OCI-LY1 (cell line): Measurements from ENCODE around the gene FKBP1A.

ENCODE experiments used
- H2AFZ ChIP-seq: fragments of 200-600 bp; sonication (generic), shearing (Covaris generic); 2 replicates; pipeline ENCODE4 v1.6.0; 2014; ENCODE audit warnings: antibody characterized with exemption, mild to moderate bottlenecking, low read length
- H3F3A ChIP-seq: fragments of 200-600 bp; sonication (generic), shearing (Covaris generic); 2 replicates; pipeline ENCODE4 v1.6.0; 2014; ENCODE audit warnings: mild to moderate bottlenecking, antibody characterized with exemption, low read length, moderate library complexity; ENCODE audit not compliant: insufficient read depth
- H3K27ac ChIP-seq: fragments of 200-600 bp; sonication (generic); 2 replicates; pipeline ENCODE4 v1.5.1; 2014; ENCODE audit warnings: low read length, mixed run types, mild to moderate bottlenecking, low read depth; ENCODE audit not compliant: poor library complexity, severe bottlenecking
- H3K27me3 ChIP-seq: fragments of 200-600 bp; sonication (generic); 2 replicates; pipeline ENCODE4 v1.6.0; 2014; ENCODE audit warnings: antibody characterized with exemption, mild to moderate bottlenecking, low read length, moderate library complexity; ENCODE audit not compliant: insufficient read depth
- H3K36me3 ChIP-seq: fragments of 200-600 bp; sonication (generic); 2 replicates; pipeline ENCODE4 v1.6.1; 2014; ENCODE audit warnings: mild to moderate bottlenecking, antibody characterized with exemption, low read length, moderate library complexity, mixed read lengths; ENCODE audit not compliant: insufficient read depth
- H3K4me1 ChIP-seq: fragments of 200-600 bp; sonication (generic); 2 replicates; pipeline ENCODE4 v1.5.1; 2014; ENCODE audit warnings: mild to moderate bottlenecking, low read length, moderate library complexity; ENCODE audit not compliant: insufficient read depth, severe bottlenecking
- H3K4me2 ChIP-seq: fragments of 200-600 bp; sonication (generic), shearing (Covaris generic); 2 replicates; pipeline ENCODE4 v1.6.1; 2014; ENCODE audit warnings: low read length
- H3K4me3 ChIP-seq: fragments of 200-600 bp; sonication (generic); 2 replicates; pipeline ENCODE4 v1.5.1; 2014; ENCODE audit warnings: low read length, low read depth, mild to moderate bottlenecking, mixed read lengths; ENCODE audit not compliant: poor library complexity, severe bottlenecking
- H3K79me2 ChIP-seq: fragments of 200-600 bp; shearing (Covaris generic); 2 replicates; pipeline ENCODE4 v1.6.1; 2016; ENCODE audit warnings: mixed run types, low read length, mixed read lengths; ENCODE audit not compliant: insufficient read depth
- H3K9ac ChIP-seq: fragments of 200-600 bp; sonication (generic), shearing (Covaris generic); 2 replicates; pipeline ENCODE4 v1.6.1; 2014; ENCODE audit warnings: mild to moderate bottlenecking, low read length, mixed read lengths
- H3K9me2 ChIP-seq: fragments of 200-600 bp; sonication (generic), shearing (Covaris generic); 2 replicates; pipeline ENCODE4 v1.6.1; 2014; ENCODE audit warnings: low read depth, mild to moderate bottlenecking, low read length, mixed read lengths
- H3K9me3 ChIP-seq: fragments of 200-600 bp; shearing (Covaris generic); 2 replicates; pipeline ENCODE4 v1.6.1; 2014; ENCODE audit warnings: low read length, mixed read lengths
- H4K20me1 ChIP-seq: fragments of 200-600 bp; sonication (generic), shearing (Covaris generic); 2 replicates; pipeline ENCODE4 v1.6.0; 2016; ENCODE audit warnings: mild to moderate bottlenecking, low read length; ENCODE audit not compliant: insufficient read depth
- EZH2 ChIP-seq: fragments of 200-600 bp; sonication (generic), shearing (Covaris generic); IDR thresholded peaks from 2 replicates; pipeline ENCODE4 v1.8.0; 2017; ENCODE audit warnings: borderline replicate concordance, mixed run types, mild to moderate bottlenecking, antibody characterized with exemption, low read length, moderate library complexity, mixed read lengths
- TF ChIP-seq, protein P1 (sequence below): fragments of 200-600 bp; sonication (generic), shearing (Covaris generic); IDR thresholded peaks from 2 replicates; pipeline ENCODE4 v1.5.1; 2017; ENCODE audit warnings: mild to moderate bottlenecking, antibody characterized with exemption, low read length, moderate library complexity, mixed read lengths

FKBP1A gene

DNA sequence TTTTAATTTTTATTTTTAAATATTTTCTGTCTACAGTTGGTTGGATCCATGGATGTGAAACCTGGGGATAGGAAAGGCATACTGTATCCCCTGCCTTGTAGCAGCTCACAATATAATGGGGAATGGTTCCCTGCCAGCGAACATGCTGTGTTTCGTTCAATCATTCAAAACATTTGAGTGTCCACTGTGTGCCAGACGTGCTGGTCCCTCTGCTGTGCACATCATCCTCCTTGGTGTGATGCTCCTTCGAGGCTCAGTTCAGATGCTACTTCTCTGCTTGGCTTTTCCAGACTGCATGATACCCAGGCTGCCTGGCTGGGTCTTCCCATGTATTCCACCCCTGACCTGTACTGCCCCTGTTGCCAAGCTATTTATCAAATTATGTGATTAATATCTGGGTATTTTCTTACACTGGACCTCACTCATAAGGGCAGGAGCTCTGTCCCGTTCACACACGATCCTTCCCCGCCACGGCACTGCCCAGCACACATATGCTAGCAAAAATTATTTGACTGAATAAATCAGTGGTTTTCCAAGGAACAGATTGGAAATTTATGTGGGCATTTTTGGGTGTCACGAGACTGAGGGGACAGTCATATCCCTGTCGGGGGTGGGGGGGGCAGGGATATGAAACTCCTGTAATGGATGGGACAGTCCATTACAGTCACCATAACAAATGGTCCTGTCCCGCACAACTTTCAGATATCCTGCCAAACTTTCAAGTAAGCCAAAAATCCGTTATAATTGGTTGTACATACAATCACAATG lies 68.8 kb downstream of the FKBP1A start:
- H3K36me3 ChIP-seq: no peaks in the 10 kb centered on the region
- no peak overlapping the region for H3K9ac ChIP-seq
- no peak for TF ChIP-seq EZH2
- TF ChIP-seq, protein P1, sequence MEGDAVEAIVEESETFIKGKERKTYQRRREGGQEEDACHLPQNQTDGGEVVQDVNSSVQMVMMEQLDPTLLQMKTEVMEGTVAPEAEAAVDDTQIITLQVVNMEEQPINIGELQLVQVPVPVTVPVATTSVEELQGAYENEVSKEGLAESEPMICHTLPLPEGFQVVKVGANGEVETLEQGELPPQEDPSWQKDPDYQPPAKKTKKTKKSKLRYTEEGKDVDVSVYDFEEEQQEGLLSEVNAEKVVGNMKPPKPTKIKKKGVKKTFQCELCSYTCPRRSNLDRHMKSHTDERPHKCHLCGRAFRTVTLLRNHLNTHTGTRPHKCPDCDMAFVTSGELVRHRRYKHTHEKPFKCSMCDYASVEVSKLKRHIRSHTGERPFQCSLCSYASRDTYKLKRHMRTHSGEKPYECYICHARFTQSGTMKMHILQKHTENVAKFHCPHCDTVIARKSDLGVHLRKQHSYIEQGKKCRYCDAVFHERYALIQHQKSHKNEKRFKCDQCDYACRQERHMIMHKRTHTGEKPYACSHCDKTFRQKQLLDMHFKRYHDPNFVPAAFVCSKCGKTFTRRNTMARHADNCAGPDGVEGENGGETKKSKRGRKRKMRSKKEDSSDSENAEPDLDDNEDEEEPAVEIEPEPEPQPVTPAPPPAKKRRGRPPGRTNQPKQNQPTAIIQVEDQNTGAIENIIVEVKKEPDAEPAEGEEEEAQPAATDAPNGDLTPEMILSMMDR: no peak
- H3K9me2 ChIP-seq: no peaks in the 10 kb centered on the region
- H3K4me1 ChIP-seq: peaks cover 42% of the 10 kb centered on the region
- H4K20me1 ChIP-seq: no peaks in the 10 kb centered on the region
- no peaks in the 10 kb centered on the region for H3F3A ChIP-seq
- H3K4me2 ChIP-seq: peak overlapping the region; percentile 88
- peaks cover 21% of the 10 kb centered on the region for H3K79me2 ChIP-seq
- no peak overlapping the region for H3K27ac ChIP-seq
- no peak overlapping the region for H2AFZ ChIP-seq
- H3K9me3 ChIP-seq: no peaks in the 10 kb centered on the region
- no peaks in the 10 kb centered on the region for H3K27me3 ChIP-seq
- H3K4me3 ChIP-seq: peak overlapping the region; percentile 100

DNA sequence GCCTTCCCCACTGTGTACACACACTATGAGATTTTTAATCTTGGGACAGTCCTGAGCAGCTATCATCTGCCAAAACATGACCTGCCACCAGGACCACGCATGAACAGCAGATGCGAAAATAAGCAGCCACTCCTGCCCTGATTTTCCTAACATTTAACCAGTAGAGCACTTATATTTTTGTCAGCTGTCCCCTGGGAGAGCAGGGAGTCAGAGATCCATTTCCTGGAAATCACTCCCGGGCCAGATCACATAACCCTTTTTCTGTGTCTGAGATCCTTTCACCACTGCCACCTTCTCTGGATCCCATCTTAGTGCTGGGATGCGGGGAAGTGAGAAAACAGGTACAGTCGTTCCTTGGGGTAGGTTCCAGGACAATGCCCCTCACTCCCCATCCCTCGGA lies 69.6 kb downstream of the FKBP1A start:
- Histone ChIP-seq H3F3A (no peaks in the 10 kb centered on the region), H3K9ac (no peak overlapping the region), H2AFZ (no peak overlapping the region), H3K4me1 (peaks cover 35% of the 10 kb centered on the region), H3K9me3 (no peaks in the 10 kb centered on the region), H3K4me3 (no peak overlapping the region), H3K9me2 (no peaks in the 10 kb centered on the region), H3K36me3 (no peaks in the 10 kb centered on the region), H3K4me2 (no peak overlapping the region), H4K20me1 (no peaks in the 10 kb centered on the region), H3K27me3 (no peaks in the 10 kb centered on the region), H3K79me2 (peaks cover 21% of the 10 kb centered on the region), H3K27ac (no peak overlapping the region)
- no peak for TF ChIP-seq EZH2
- TF ChIP-seq, protein P1: no peak

DNA sequence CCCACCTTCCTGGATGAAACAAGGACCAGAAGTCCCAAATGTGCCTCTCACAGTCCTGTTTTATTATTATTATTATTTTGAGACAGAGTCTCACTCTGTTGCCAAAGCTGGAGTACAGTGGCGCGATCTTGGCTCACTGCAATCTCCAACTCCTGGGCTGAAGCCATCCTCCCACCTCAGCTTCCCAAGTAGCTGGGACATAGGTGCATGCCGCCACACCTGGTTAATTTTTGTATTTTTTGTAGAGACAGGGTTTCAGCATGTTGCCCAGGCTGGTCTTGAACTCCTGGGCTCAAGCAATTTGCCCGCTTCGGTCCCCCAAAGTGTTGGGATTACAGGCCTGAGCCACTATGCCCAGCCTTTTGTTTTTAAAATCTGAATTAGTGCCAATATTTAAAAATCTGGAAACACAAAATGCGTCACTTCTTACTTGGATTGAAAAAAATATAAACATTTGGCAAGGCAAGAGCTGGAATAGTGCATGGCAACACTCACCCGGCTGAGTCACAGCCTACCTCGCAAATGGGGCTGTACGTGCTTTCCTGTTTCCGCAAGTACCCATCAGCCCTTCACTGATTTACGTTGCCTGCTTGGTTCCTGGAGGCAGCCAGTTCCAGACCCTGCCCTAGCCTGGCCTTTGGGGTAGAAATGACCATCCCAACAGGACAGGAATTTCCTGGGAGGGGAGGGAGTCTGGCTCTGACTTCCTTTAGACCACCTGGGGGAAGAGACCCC lies 70.2 kb downstream of the FKBP1A start:
- H3K9me3 ChIP-seq: no peaks in the 10 kb centered on the region
- no peak overlapping the region for H3K9ac ChIP-seq
- H3K4me2 ChIP-seq: no peak overlapping the region
- H3K9me2 ChIP-seq: no peaks in the 10 kb centered on the region
- H3K36me3 ChIP-seq: no peaks in the 10 kb centered on the region
- no peak overlapping the region for H3K27ac ChIP-seq
- TF ChIP-seq, protein P1: no peak
- TF ChIP-seq EZH2: no peak
- H3K79me2 ChIP-seq: peaks cover 21% of the 10 kb centered on the region
- H3F3A ChIP-seq: no peaks in the 10 kb centered on the region
- H4K20me1 ChIP-seq: no peaks in the 10 kb centered on the region
- H2AFZ ChIP-seq: no peak overlapping the region
- no peak overlapping the region for H3K4me3 ChIP-seq
- no peaks in the 10 kb centered on the region for H3K27me3 ChIP-seq
- peaks cover 29% of the 10 kb centered on the region for H3K4me1 ChIP-seq
